Subcutaneous abdominal adipose tissue (tissue), 5 donors: ENCODE results near the gene CBY2.

Experiments
- H3K27ac ChIP-seq: one replicate; pipeline ENCODE4 v1.7.0; 2013; ENCODE audit warnings: low read depth, mild to moderate bottlenecking, inconsistent platforms, low read length, moderate library complexity
- H3K27me3 ChIP-seq, 5 donors: one replicate each; pipeline ENCODE4 v1.7.0; 2013; ENCODE audit warnings: low read length in 5 of 5, inconsistent platforms in 1 of 5; ENCODE audit not compliant: control insufficient read depth in 5 of 5, insufficient read depth in 4 of 5
- H3K36me3 ChIP-seq, 5 donors: one replicate each; pipeline ENCODE4 v1.7.0; 2013; ENCODE audit warnings: low read length in 5 of 5; ENCODE audit not compliant: control insufficient read depth in 5 of 5, insufficient read depth in 5 of 5
- H3K4me1 ChIP-seq, 5 donors: one replicate each; pipeline ENCODE4 v1.7.0; 2013; ENCODE audit warnings: low read length in 5 of 5, mild to moderate bottlenecking in 3 of 5, moderate library complexity in 1 of 5; ENCODE audit not compliant: control insufficient read depth in 5 of 5, insufficient read depth in 5 of 5
- H3K4me3 ChIP-seq, 5 donors: one replicate each; pipeline ENCODE4 v1.7.0; 2013; ENCODE audit warnings: low read length in 5 of 5, low read depth in 1 of 5
- H3K9ac ChIP-seq, 5 donors: one replicate each; pipeline ENCODE4 v1.7.0; 2013; ENCODE audit warnings: low read length in 5 of 5, mild to moderate bottlenecking in 4 of 5, moderate library complexity in 3 of 5
- H3K9me3 ChIP-seq, 5 donors: one replicate each; pipeline ENCODE4 v1.7.0; 2013; ENCODE audit warnings: low read length in 5 of 5; ENCODE audit not compliant: control insufficient read depth in 5 of 5
- donor health status: healthy.
- donor health status: healthy.
- donor health status: healthy.
- donor health status: healthy.
- donor health status: healthy.

The CBY2 gene

DNA sequence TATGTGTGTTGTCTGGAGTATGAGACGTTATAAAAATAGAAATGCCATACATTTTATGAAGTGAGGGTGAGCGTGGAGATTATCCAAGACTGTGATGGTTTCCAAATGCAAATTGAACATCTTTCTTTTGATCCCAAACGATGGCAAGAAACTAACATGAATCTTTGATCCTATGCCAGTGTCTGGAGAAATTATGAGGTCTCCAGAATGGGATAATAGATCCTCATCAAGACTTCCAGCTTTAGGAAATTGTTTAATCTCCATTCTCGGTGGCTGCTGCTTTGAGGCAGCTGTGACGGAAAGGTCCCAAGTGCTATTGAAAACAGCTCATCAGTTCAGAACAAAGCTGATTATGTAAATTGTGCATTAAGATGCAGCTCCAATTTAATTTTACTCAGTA, 30.8 kb downstream of the CBY2 start:
- no peak overlapping the region for H3K9ac ChIP-seq
- no peak overlapping the region for H3K4me3 ChIP-seq
- no peaks in the 10 kb centered on the region for H3K4me1 ChIP-seq
- peaks cover 0 to 2% (median 0%) of the 10 kb centered on the region in 5 donors for H3K27me3 ChIP-seq
- H3K9me3 ChIP-seq, result peaks cover 0 to 4% (median 0%) of the 10 kb centered on the region in 5 donors
- no peaks in the 10 kb centered on the region for H3K36me3 ChIP-seq
- no peak overlapping the region for H3K27ac ChIP-seq

DNA sequence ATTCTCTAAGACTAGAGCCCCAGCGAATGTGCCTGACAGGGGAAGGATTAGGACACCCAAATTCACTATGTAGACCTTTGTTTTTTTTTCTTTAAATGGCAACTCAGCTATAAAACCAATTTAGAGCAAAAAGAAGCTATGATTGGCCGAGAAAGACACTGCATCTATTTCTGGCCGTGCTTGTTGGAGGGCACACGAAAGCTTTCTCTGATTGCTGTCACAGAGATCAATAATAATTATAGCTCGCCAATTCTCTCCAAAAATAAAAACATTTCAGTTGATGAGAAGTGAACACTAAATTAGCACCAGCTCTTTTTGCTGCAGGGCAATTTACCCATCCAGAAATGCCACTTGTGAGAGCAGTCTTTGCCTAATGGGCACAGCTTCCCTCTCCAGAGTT, 31.2 kb downstream of the CBY2 start:
- no peaks in the 10 kb centered on the region for H3K4me1 ChIP-seq
- H3K27me3 ChIP-seq, result peaks cover 0 to 2% (median 0%) of the 10 kb centered on the region in 5 donors

DNA sequence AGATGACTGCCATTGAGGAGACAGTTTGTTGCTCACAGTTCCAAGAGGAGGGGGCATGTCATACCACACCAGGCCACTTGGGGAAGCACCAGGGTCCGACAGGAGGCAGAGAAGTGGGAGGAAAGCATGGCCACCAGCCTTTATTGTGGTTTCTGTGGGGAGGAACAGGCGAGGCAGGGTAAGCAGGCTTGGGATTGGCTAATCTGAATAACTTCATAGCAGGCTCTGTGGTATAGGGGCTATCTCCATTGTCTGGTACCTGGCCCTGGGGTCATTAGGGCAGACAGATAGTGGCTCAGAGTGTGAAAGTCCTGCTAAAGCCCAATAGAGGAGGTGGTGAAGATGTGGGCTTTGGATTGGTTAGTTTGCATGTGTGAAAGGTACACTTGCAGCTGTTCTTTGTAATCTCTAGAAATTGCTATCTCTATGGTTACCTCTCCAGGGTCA, 35.5 kb downstream of the CBY2 start:
- no peaks in the 10 kb centered on the region for H3K4me1 ChIP-seq
- H3K9me3 ChIP-seq, result peaks cover 0 to 4% (median 0%) of the 10 kb centered on the region in 5 donors
- H3K36me3 ChIP-seq, result no peaks in the 10 kb centered on the region
- no peak overlapping the region for H3K27ac ChIP-seq
- H3K27me3 ChIP-seq, result peaks cover 0 to 2% (median 0%) of the 10 kb centered on the region in 5 donors
- no peak overlapping the region for H3K9ac ChIP-seq
- H3K4me3 ChIP-seq, result no peak overlapping the region

More for the DNA sequence above, 31.2 kb downstream of the CBY2 start:
- H3K36me3 ChIP-seq, result no peaks in the 10 kb centered on the region
- H3K4me3 ChIP-seq, result no peak overlapping the region
- peaks cover 0 to 4% (median 0%) of the 10 kb centered on the region in 5 donors for H3K9me3 ChIP-seq
- H3K9ac ChIP-seq, result no peak overlapping the region
- no peak overlapping the region for H3K27ac ChIP-seq

DNA sequence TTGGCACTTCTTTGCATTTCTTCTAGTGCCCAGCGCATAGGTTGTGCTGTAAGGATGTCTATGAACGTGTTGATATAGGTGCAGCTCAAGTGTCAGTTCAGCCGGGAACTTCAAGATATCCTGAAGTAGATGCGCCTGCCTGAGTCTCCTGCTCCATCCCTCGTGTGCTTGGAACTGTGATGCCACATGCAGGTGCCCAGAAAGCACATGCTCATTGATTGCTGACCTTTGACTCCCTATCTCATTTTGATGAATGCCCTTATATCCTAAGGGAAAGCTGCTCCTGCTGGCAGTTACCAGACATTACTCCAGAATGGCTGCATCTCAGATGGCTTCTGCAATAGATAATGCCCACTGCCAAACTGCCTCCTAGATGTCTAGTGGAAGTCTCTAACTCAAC, 40.9 kb downstream of the CBY2 start:
- no peak overlapping the region for H3K9ac ChIP-seq

DNA sequence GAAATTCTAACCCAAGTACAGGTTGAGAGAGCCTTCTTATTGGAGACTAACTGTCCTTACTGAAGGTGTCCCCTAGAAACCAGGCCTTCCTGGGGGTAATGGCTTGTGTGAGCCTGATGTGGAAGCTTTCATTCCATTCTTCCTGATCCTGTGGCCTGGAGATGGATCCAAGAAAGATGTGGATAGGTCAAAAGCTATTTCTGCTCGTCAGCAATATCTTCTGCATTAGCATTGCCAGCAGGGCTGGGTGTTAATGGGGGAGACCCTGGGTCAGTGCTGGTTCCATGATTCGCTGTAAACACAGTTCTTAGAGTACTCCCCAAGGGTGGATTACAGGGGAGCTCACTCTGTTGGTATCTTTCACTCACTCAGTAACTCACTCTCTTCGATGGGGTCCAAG, 42.9 kb downstream of the CBY2 start:
- no peaks in the 10 kb centered on the region for H3K36me3 ChIP-seq

More for the DNA sequence above, 40.9 kb downstream of the CBY2 start:
- Histone ChIP-seq H3K36me3 (no peaks in the 10 kb centered on the region), H3K4me3 (no peak overlapping the region), H3K27me3 (peaks cover 0 to 5% (median 0%) of the 10 kb centered on the region in 5 donors), H3K27ac (no peak overlapping the region), H3K4me1 (no peaks in the 10 kb centered on the region), H3K9me3 (no peaks in the 10 kb centered on the region)

DNA sequence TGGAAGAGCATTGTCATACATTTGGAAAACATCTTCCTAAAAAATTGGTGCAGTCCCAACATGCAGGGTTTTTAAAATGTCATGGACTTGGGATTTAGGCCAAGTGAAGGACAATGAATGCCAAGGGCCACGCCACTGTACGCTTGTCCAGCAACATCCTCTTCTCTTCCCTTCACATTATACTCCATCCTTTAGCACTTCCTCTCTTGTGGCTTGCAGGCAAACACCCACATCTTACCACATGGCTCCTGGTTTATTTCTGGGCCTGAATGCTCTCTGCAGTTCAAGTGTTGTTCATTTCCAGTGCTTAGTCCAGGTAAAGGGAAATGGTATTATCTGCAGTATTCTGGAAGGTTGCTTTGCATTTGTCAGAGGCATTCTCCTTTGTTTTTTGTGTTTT, 45.0 kb downstream of the CBY2 start:
- Histone ChIP-seq H3K9ac (no peak overlapping the region), H3K9me3 (no peaks in the 10 kb centered on the region), H3K4me1 (peaks cover 0 to 7% (median 0%) of the 10 kb centered on the region in 5 donors), H3K36me3 (no peaks in the 10 kb centered on the region), H3K27ac (no peak overlapping the region), H3K4me3 (no peak overlapping the region), H3K27me3 (peaks cover 0 to 5% (median 4%) of the 10 kb centered on the region in 5 donors)

More for the DNA sequence above, 42.9 kb downstream of the CBY2 start:
- Histone ChIP-seq H3K27ac (no peak overlapping the region), H3K9me3 (no peaks in the 10 kb centered on the region), H3K4me1 (peaks cover 0 to 7% (median 0%) of the 10 kb centered on the region in 5 donors), H3K4me3 (no peak overlapping the region), H3K9ac (no peak overlapping the region), H3K27me3 (peaks cover 0 to 5% (median 4%) of the 10 kb centered on the region in 5 donors)

DNA sequence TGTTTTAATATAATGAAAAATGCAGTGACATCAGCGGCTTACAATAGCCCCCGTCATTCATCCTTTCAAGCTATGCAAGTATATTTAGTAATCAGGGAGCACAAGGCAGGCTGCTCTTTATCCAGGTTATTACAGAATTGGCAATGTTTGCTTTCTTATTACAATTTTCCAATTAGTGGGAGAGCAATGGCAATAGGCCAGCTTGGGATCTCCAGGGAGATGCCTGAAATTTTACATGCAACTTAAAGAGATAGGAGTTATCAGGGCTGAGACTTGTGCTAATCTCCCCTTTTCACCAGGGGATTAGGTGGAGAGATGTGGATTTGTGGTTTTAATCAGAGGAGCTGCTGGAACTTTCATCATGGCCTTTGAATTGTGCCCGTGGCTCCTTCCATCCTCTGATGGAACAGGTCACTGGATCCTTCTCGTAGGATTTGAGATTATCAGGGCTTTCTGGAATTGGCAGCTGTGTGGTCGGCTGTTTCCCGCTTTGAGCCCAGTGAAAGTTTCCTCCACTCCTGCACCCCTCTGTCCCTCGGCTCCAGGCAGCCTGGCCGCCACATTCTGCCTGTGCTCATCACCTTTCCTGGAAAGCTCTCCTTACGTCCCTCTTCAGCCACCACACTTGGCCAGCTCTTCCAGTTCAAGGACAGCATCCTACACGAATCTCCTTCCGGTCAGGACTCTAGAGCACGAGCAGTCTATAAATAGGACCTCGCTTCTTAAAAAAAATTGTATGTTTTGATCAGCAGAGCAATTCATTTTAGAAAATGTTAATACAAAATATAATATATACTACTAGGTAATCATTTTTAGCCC, 47.0 kb downstream of the CBY2 start:
- H3K36me3 ChIP-seq, result no peaks in the 10 kb centered on the region

DNA sequence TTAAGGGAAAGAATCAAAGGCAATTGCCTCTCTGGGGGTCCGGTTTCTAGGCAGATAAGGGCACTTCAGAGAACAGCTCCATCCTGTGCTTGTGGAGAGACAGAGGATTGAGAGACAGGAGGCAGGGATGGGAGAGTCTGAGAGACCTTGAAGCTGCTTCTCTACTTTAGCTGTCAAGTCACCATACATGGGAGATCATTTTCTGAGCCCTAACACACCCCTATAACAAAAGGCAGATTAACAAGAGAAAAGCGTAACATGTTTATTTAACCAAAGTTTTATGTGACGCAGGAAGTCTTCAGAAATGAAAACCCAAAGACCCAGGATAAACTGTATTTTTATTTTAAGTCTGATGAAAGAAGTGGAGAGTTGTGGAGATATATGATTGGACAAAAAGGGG, 48.4 kb downstream of the CBY2 start:
- Histone ChIP-seq H3K4me1 (peaks cover 0 to 7% (median 0%) of the 10 kb centered on the region in 5 donors), H3K27me3 (peaks cover 0 to 5% (median 0%) of the 10 kb centered on the region in 5 donors), H3K27ac (no peak overlapping the region), H3K9me3 (no peaks in the 10 kb centered on the region), H3K4me3 (no peak overlapping the region), H3K36me3 (no peaks in the 10 kb centered on the region), H3K9ac (no peak overlapping the region)

More for the DNA sequence above, 47.0 kb downstream of the CBY2 start:
- Histone ChIP-seq H3K27me3 (peaks cover 0 to 5% (median 0%) of the 10 kb centered on the region in 5 donors), H3K4me1 (peaks cover 0 to 7% (median 0%) of the 10 kb centered on the region in 5 donors), H3K9me3 (no peaks in the 10 kb centered on the region), H3K4me3 (no peak overlapping the region), H3K9ac (no peak overlapping the region), H3K27ac (no peak overlapping the region)

DNA sequence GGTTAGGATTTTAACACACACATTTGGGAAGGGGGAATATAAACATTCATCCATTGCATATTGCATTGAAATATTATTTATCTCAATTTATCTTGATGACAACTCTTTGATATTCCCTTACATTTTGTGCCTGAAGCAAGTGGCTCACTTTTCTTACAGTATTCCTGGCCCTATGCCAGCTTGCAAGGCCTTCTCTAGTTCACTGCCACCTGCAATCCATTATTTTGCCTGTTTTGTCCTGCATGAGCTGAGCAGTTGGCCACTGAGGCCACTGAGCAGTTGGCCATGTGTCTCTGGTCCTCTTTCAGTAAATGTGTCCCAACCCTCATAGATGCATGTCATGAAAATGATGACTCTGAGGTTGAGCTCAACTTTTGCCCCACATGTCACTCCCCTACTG, 49.8 kb downstream of the CBY2 start:
- Histone ChIP-seq H3K27me3 (peaks cover 0 to 5% (median 0%) of the 10 kb centered on the region in 5 donors), H3K4me1 (peaks cover 0 to 7% (median 0%) of the 10 kb centered on the region in 5 donors), H3K9me3 (peaks cover 0 to 5% (median 3%) of the 10 kb centered on the region in 5 donors), H3K36me3 (no peaks in the 10 kb centered on the region), H3K4me3 (no peak overlapping the region), H3K9ac (no peak overlapping the region), H3K27ac (no peak overlapping the region)

DNA sequence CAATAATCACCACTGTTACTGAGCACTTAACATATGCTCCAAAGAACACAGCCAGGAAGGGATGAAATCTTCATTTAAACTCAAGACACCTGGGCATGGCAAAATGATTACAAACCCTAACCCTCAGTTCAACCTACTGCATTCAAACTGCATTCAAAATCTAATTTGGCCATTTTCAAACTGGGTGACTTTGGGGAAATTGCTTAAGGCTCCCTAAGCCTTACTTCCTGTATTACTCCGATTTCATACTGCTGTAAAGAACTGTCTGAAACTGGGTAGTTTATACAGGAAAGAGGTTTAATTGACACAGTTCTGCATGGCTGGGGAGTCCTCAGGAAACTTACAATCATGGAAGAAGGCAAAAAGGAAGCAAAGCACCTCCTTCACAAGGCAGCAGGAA, 50.4 kb downstream of the CBY2 start:
- Histone ChIP-seq H3K9ac (no peak overlapping the region), H3K27ac (no peak overlapping the region), H3K9me3 (peaks cover 2 to 10% (median 6%) of the 10 kb centered on the region in 5 donors), H3K4me3 (no peak overlapping the region), H3K4me1 (peaks cover 0 to 7% (median 0%) of the 10 kb centered on the region in 5 donors), H3K36me3 (no peaks in the 10 kb centered on the region), H3K27me3 (peaks cover 0 to 5% (median 0%) of the 10 kb centered on the region in 5 donors)
